ENCODE results near the gene NXPH1. TPM values are rescaled to one million over a fixed set of nuclear protein-coding genes. Genes with fewer than 3 reads are reported as not detected.

NXPH1 gene
- total RNA-seq, 1 donor from 2014 or later = not detected

DNA sequence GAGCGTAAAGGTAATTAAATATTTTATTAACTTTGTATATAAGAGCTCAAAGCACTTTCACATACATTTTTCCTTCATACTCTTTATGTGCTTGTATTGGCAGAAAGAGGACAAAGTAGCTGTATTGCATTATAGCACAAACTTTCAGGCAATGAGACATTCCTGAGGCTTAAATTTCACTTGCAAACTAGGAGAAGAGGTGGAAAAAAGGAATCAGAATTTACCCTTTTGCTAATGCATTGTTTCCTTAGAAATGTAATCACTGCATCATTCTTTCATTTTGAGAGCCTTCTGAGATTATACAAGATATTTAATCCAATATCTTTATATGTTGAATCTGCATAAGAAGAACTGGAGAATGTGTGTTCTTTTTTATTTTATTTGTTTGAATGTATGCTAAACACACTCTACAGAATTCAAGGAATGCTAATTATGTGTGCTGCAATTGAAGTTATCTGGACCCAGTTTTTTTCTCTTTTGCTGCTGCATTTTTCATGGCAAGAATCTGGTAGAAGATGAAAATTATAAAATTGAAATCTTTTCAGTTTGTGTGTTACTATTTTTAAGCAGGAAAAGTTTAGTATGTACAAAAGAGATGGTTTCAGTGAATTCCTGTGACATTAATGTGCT, 185.1 kb downstream of the NXPH1 start:
- no peak for DNase-seq
- Histone ChIP-seq H3K4me3 (no peak overlapping the region), H3K9me3 (no peaks in the 10 kb centered on the region), H3K4me1 (no peaks in the 10 kb centered on the region), H3K36me3 (no peaks in the 10 kb centered on the region), H3K27ac (no peak overlapping the region), H3K27me3 (no peaks in the 10 kb centered on the region)
- TF ChIP-seq CTCF (IDR thresholded peaks at IDR 0.05) = no peak
- intact Hi-C loops (cut with DNase I) = no loop called here
- ATAC-seq = no peak

GRCh38 chr7:8620169-8620568, 186.8 kb downstream of the NXPH1 start:
- intact Hi-C loops (cut with DNase I) = no loop called here
- H3K27ac ChIP-seq = no peak overlapping the region
- H3K27me3 ChIP-seq = no peaks in the 10 kb centered on the region
- H3K4me1 ChIP-seq = no peaks in the 10 kb centered on the region
- no peak for TF ChIP-seq CTCF (IDR thresholded peaks at IDR 0.05)
- ATAC-seq (no peak), DNase-seq (no peak)
- H3K9me3 ChIP-seq = no peaks in the 10 kb centered on the region
- H3K36me3 ChIP-seq = no peaks in the 10 kb centered on the region
- H3K4me3 ChIP-seq = no peak overlapping the region

DNA sequence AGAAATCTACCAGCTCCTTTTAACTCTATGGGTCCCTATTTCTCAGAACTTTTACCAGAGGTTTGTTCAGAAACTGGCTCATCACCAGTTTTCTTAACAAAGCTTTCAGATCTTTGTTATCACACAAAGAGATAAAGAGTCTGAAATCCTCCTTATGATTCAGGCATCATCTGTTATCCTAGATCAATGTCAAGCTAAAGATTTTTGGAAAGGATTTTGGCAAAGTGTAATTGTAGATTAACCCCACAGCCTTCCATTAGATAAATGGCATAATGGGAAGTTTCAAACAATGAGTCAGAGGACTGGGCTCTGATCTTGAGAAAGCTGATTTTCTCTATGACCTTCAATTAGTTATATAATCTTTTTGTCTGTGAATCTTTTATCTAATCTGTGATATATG, 192.2 kb downstream of the NXPH1 start:
- Histone ChIP-seq H3K9me3 (no peaks in the 10 kb centered on the region), H3K4me1 (no peaks in the 10 kb centered on the region), H3K27me3 (no peaks in the 10 kb centered on the region), H3K36me3 (no peaks in the 10 kb centered on the region), H3K4me3 (no peak overlapping the region), H3K27ac (no peak overlapping the region)
- DNase-seq (no peak), ATAC-seq (no peak)
- TF ChIP-seq CTCF (IDR thresholded peaks at IDR 0.05) = no peak
- intact Hi-C loops (cut with DNase I) = no loop called here

GRCh38 chr7:8627325-8627724, 193.9 kb downstream of the NXPH1 start:
- Histone ChIP-seq H3K9me3 (no peaks in the 10 kb centered on the region), H3K27me3 (no peaks in the 10 kb centered on the region), H3K4me1 (no peaks in the 10 kb centered on the region), H3K4me3 (no peak overlapping the region), H3K27ac (no peak overlapping the region), H3K36me3 (no peaks in the 10 kb centered on the region)
- intact Hi-C loops (cut with DNase I) = no loop called here
- no peak for TF ChIP-seq CTCF (IDR thresholded peaks at IDR 0.05)
- DNase-seq (no peak), ATAC-seq (no peak)

DNA sequence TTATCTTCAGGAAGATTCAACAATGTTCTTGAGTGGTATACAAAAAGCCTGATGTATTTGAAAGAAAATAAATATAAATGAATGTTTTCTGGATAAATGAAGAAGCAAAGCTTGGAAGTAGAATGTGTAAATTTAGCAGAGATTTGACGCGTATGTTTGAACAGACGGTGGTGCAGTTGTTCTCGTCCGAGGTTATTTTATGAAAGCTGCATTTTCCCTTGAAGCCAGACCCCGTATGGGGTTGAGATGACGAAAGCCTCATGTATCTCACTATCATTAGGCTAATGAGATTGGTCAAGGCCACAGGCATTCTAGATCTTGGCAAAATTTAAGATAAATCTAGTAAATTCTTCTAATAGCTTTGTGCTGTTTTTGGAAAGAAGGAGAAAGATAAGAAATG, 195.2 kb downstream of the NXPH1 start:
- intact Hi-C loops (cut with DNase I) = no loop called here
- no peak for ATAC-seq
- Histone ChIP-seq H3K27ac (no peak overlapping the region), H3K4me1 (no peaks in the 10 kb centered on the region), H3K36me3 (no peaks in the 10 kb centered on the region), H3K27me3 (no peaks in the 10 kb centered on the region), H3K9me3 (no peaks in the 10 kb centered on the region), H3K4me3 (no peak overlapping the region)
- DNase-seq = no peak
- no peak for TF ChIP-seq CTCF (IDR thresholded peaks at IDR 0.05)

- Histone ChIP-seq H3K27ac (no peak overlapping the region), H3K4me3 (no peak overlapping the region), H3K27me3 (no peaks in the 10 kb centered on the region), H3K9me3 (no peaks in the 10 kb centered on the region), H3K4me1 (no peaks in the 10 kb centered on the region), H3K36me3 (no peaks in the 10 kb centered on the region)
- ATAC-seq (no peak), DNase-seq (no peak)
- TF ChIP-seq CTCF (IDR thresholded peaks at IDR 0.05) = no peak
- intact Hi-C loops (cut with DNase I) = no loop called here
Measured at GRCh38 chr7:8629504-8629903, 196.1 kb downstream of the NXPH1 start.
